A549 (cell line): ENCODE data around the gene TMBIM1. TPM values are rescaled to one million over a fixed set of nuclear protein-coding genes. Genes with fewer than 3 reads are reported as not detected.
A peak's percentile ranks its signal among the peaks of the same experiment; 100 is the strongest.

Experiments used
- ATAC-seq, 2 experiments: fragments of 200-7000 bp in 1 of 2; fragments of >200 bp in 1 of 2; cut with Nextera tagmentation in 1 of 2; cut with Tn5 transposase in 1 of 2; 3 replicates each; pipeline versions ENCODE4 v1.8.0 to v1.9.1; 2018 to 2020; ENCODE audit warnings: mild to moderate bottlenecking in 1 of 2, moderate library complexity in 1 of 2
- CTCF ChIA-PET: fragments of 300-600 bp; sonication (Branson Sonifier 250); formaldehyde crosslinking; extraction: SDS; loops from one replicate; lab custom pipeline; 2021; ENCODE audit warnings: antibody characterized with exemption, inconsistent platforms; lab: Yijun Ruan, JAX
- POLR2A ChIA-PET: fragments of 350-600 bp; formaldehyde crosslinking; extraction: SDS; loops from one replicate; lab custom pipeline; 2021; ENCODE audit warnings: antibody characterized with exemption, inconsistent platforms; lab: Yijun Ruan, JAX
- DNase-seq, 2 experiments: peaks; one replicate each; pipeline versions ENCODE4 v3.0.0 to v3.0.0-alpha.2; 2011 to 2016; ENCODE audit warnings: low read depth in 1 of 2, low spot score in 1 of 2
- FAIRE-seq: peaks from 2 replicates; lab custom pipeline; 2011; peaks lifted over from hg19 to GRCh38; lab: Jason Lieb, UNC
- H3K27ac ChIP-seq, 2 experiments: fragments of >200 bp; sonication (Bioruptor Twin); formaldehyde crosslinking; 3 replicates each; pipeline ENCODE4 v1.5.1; 2016 to 2017
- H3K4me1 ChIP-seq: fragments of >200 bp; sonication (Bioruptor Twin); formaldehyde crosslinking; 3 replicates; pipeline ENCODE4 v1.6.1; 2016
- H3K4me2 ChIP-seq: fragments of >200 bp; sonication (Bioruptor Twin); formaldehyde crosslinking; 3 replicates; pipeline ENCODE4 v1.6.1; 2016
- H3K4me3 ChIP-seq: fragments of >200 bp; sonication (Bioruptor Twin); formaldehyde crosslinking; 3 replicates; pipeline ENCODE4 v1.5.1; 2016
- H3K9me3 ChIP-seq: fragments of >200 bp; sonication (Bioruptor Twin); formaldehyde crosslinking; 3 replicates; pipeline ENCODE4 v1.6.1; 2016
- EHMT2 ChIP-seq: fragments of 200-600 bp; sonication (generic); IDR thresholded peaks from 2 replicates; pipeline ENCODE4 v1.6.1; 2016; ENCODE audit warnings: antibody characterized with exemption, low read depth, mild to moderate bottlenecking, moderate library complexity
- FOXS1 ChIP-seq: fragments of 250-450 bp; sonication (Bioruptor Pico); IDR thresholded peaks from 2 replicates; pipeline ENCODE4 v1.5.0; 2020; ENCODE audit warnings: mild to moderate bottlenecking, moderate library complexity
- GATA3 ChIP-seq: IDR thresholded peaks from 2 replicates; pipeline ENCODE4 v1.6.1; 2012; ENCODE audit warnings: borderline replicate concordance
- HDAC2 ChIP-seq: fragments of 200-600 bp; sonication (generic); IDR thresholded peaks from 2 replicates; pipeline ENCODE4 v1.6.1; 2016
- HOXB5 ChIP-seq: fragments of 250-450 bp; sonication (Bioruptor Pico); IDR thresholded peaks from 2 replicates; pipeline ENCODE4 v1.5.0; 2020; ENCODE audit warnings: mild to moderate bottlenecking, moderate library complexity
- MYC ChIP-seq: IDR thresholded peaks from 2 replicates; pipeline ENCODE4 v1.6.1; 2012; ENCODE audit warnings: mild to moderate bottlenecking, inconsistent platforms, low read length, improper control_type of control experiment, borderline replicate concordance
- NFE2L2 ChIP-seq: fragments of 150-350 bp; conservative IDR thresholded peaks from 2 replicates; pipeline ENCODE4 v1.6.1; 2014; ENCODE audit warnings: low read length
- NPAS2 ChIP-seq: fragments of 250-450 bp; sonication (Bioruptor Pico); IDR thresholded peaks from 2 replicates; pipeline ENCODE4 v1.8.0; 2022; ENCODE audit warnings: mild to moderate bottlenecking, moderate library complexity, borderline replicate concordance
- NR3C1 ChIP-seq: fragments of >200 bp; sonication (Bioruptor Twin); formaldehyde crosslinking; IDR thresholded peaks from 3 replicates; pipeline ENCODE4 v1.6.1; 2017
- POLR2A ChIP-seq: IDR thresholded peaks from 2 replicates; pipeline ENCODE4 v1.6.1; 2012; ENCODE audit warnings: mild to moderate bottlenecking, low read length
- POLR2AphosphoS2 ChIP-seq: conservative IDR thresholded peaks from 2 replicates; pipeline ENCODE4 v1.6.1; 2012; ENCODE audit warnings: low read length, improper control_type of control experiment, inconsistent platforms
- RAD21 ChIP-seq, 2 experiments: fragments of >200 bp in 1 of 2; sonication (Bioruptor Twin) in 1 of 2; formaldehyde crosslinking in 1 of 2; IDR thresholded peaks in 1 of 2; conservative IDR thresholded peaks in 1 of 2; 2 replicates in 1 of 2; 3 replicates in 1 of 2; pipeline ENCODE4 v1.6.1; 2012 to 2018; ENCODE audit warnings: inconsistent platforms in 1 of 2
- RCOR1 ChIP-seq: fragments of 150-350 bp; IDR thresholded peaks from 2 replicates; pipeline ENCODE4 v1.6.1; 2014; ENCODE audit warnings: antibody characterized with exemption, low read length, low read depth
- SMC3 ChIP-seq: fragments of >200 bp; sonication (Bioruptor Twin); formaldehyde crosslinking; IDR thresholded peaks from 3 replicates; pipeline ENCODE4 v1.6.1; 2018; ENCODE audit warnings: inconsistent platforms
- ZC3H11A ChIP-seq: fragments of 450-650 bp; IDR thresholded peaks from 2 replicates; pipeline ENCODE4 v1.6.1; 2014; ENCODE audit warnings: antibody characterized with exemption, mild to moderate bottlenecking
- WGBS: methylation state at CpG from one replicate; pipeline ENCODE4 v1.1.6; 2017; ENCODE audit errors: missing lambda C conversion rate; 5-methylcytosine and 5-hydroxymethylcytosine counted together
- polyA plus RNA-seq, 4 experiments: library from polyadenylated mRNA; depleted of rRNA in 3 of 4; stranded (reverse); fragments of >200 nt; fragmentation: RNase III in 1 of 4; extraction: RNeasy Plus Mini Kit Qiagen cat#74134 plus additional on column Dnase treatment in 1 of 4; gene quantifications; 2 replicates in 3 of 4; 3 replicates in 1 of 4; pipeline ENCODE4 v1.2.3, GENCODE V29; 2011 to 2017
- TF ChIP-seq, protein P1 (sequence below): fragments of >200 bp; sonication (Bioruptor Twin); formaldehyde crosslinking; IDR thresholded peaks from 3 replicates; pipeline ENCODE4 v1.5.1; 2016
- TF ChIP-seq, protein P2 (sequence below): IDR thresholded peaks from 2 replicates; pipeline ENCODE4 v1.6.1; 2012; ENCODE audit warnings: low read depth, borderline replicate concordance

Gene TMBIM1
- polyA plus RNA-seq, 2 of the 4 experiments (the other 2 are of a cell fraction) = 61.4 to 70.4 TPM

DNA sequence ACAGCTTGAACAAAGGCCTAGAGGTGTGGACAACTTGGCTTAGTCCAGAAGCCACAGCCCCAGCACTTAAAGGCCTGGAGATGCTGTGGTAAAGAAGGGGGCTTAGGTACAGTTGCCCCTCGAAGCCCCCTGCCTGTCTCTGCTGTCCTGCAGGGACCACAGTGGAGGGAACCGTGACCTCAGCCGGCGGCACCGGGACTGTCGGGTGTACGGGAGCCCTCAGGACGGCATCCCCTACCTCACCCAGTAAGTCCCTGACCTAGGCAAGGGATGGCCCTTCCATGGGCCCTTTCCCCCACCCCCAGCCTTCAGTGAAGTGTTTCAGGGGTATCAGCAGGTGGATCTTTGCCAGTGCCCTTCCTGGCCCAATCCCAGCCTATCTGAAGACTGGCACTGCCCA is 49.1 kb upstream of the TMBIM1 start:
- Histone ChIP-seq H3K9me3 (no peaks in the 10 kb centered on the region), H3K4me2 (no peak overlapping the region), H3K4me3 (no peak overlapping the region), H3K27ac (no peak overlapping the region), H3K4me1 (no peaks in the 10 kb centered on the region)
- ATAC-seq (no peak), DNase-seq (no peak), FAIRE-seq (no peak)
- TF ChIP-seq ZC3H11A (no peak), NR3C1 (no peak), RAD21 (conservative IDR thresholded peaks at IDR 0.05 in 1 of 2, IDR thresholded peaks at IDR 0.05 in 1 of 2) (no peak), MYC (no peak)
- WGBS = 73% methylated on average over 4 of the region's 8 CpGs
- ChIA-PET CTCF (interaction anchor here (1.0 to 3.5 kb wide), 3 partner anchors 14 to 40 kb away, joined by 4 to 9 read pairs (median 4); no protein-coding TSS in a partner anchor), POLR2A (no interaction called here)

DNA sequence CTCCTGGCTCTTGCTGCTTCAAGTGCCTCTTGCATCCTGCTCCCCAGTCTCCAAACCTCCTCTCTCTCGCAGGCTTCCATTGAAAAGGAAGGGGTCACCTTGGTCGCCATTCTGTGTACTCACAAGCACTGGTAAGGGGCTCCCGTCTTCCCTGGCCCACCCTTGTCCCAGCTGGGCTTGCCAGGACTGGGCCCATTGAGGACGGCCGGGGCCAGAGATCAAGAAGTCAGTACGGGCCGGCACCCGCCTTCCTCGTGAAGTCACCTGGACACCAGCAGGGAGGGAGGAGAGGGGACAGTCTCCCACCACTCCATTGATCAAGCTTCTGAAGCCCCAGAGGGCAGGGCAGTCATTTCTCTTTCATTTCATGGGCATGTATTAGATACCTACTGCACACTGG is 48.4 kb upstream of the TMBIM1 start:
- no peaks in the 10 kb centered on the region for H3K9me3 ChIP-seq
- no peak overlapping the region for H3K4me2 ChIP-seq
- H3K27ac ChIP-seq = no peak overlapping the region
- H3K4me3 ChIP-seq = no peak overlapping the region
- TF ChIP-seq POLR2AphosphoS2 (no peak), RAD21 (conservative IDR thresholded peaks at IDR 0.05 in 1 of 2, IDR thresholded peaks at IDR 0.05 in 1 of 2) (no peak), NPAS2 (CRISPR knock-in tag) (no peak), EHMT2 (no peak)
- TF ChIP-seq, protein P1, sequence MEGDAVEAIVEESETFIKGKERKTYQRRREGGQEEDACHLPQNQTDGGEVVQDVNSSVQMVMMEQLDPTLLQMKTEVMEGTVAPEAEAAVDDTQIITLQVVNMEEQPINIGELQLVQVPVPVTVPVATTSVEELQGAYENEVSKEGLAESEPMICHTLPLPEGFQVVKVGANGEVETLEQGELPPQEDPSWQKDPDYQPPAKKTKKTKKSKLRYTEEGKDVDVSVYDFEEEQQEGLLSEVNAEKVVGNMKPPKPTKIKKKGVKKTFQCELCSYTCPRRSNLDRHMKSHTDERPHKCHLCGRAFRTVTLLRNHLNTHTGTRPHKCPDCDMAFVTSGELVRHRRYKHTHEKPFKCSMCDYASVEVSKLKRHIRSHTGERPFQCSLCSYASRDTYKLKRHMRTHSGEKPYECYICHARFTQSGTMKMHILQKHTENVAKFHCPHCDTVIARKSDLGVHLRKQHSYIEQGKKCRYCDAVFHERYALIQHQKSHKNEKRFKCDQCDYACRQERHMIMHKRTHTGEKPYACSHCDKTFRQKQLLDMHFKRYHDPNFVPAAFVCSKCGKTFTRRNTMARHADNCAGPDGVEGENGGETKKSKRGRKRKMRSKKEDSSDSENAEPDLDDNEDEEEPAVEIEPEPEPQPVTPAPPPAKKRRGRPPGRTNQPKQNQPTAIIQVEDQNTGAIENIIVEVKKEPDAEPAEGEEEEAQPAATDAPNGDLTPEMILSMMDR = no peak
- ATAC-seq (no peak), DNase-seq (no peak), FAIRE-seq (no peak)
- ChIA-PET CTCF (interaction anchor here (1.0 to 3.5 kb wide), 3 partner anchors 15 to 39 kb away, joined by 4 to 9 read pairs (median 4); no protein-coding TSS in a partner anchor), POLR2A (no interaction called here)
- H3K4me1 ChIP-seq = no peaks in the 10 kb centered on the region
- WGBS = 87% methylated on average over 9 of the region's 9 CpGs

DNA sequence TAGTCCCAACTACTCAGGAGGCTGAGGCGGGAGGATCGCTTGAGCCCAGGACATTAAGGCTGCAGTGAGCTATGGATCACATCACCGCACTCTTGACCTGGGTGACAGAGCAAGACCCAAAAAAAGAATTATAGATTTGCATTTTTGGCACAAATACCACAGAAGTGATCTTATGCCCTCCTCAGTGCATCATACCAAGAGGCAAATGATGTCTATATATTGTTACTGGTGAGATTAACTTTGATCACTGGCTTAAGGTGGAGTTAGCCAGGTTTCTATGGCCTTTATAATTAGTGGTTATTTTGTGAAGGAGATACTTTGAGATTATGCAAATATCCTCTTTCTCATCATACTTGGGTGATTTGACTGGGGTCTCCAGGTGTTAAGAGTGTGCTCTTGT is 42.2 kb upstream of the TMBIM1 start:
- no peak for ATAC-seq
- peak overlapping the region in 1 of 2 experiments; percentile 46; a peak in 1 of 6 replicates for H3K27ac ChIP-seq
- 91% methylated on average over 3 of the region's 3 CpGs for WGBS
- ChIA-PET POLR2A (no interaction called here), CTCF (interaction anchor here (0.6 to 1.4 kb wide), 2 partner anchors 32 to 51 kb away, joined by 3 to 4 read pairs; no protein-coding TSS in a partner anchor)
- no peaks in the 10 kb centered on the region for H3K9me3 ChIP-seq
- H3K4me1 ChIP-seq = no peaks in the 10 kb centered on the region
- no peak overlapping the region for H3K4me2 ChIP-seq
- no peak for DNase-seq
- H3K4me3 ChIP-seq = no peak overlapping the region
- FAIRE-seq = no peak
- TF ChIP-seq HOXB5 = no peak
- TF ChIP-seq SMC3 = no peak
- no peak for TF ChIP-seq HDAC2
- TF ChIP-seq RCOR1 = no peak
- no peak for TF ChIP-seq NFE2L2

DNA sequence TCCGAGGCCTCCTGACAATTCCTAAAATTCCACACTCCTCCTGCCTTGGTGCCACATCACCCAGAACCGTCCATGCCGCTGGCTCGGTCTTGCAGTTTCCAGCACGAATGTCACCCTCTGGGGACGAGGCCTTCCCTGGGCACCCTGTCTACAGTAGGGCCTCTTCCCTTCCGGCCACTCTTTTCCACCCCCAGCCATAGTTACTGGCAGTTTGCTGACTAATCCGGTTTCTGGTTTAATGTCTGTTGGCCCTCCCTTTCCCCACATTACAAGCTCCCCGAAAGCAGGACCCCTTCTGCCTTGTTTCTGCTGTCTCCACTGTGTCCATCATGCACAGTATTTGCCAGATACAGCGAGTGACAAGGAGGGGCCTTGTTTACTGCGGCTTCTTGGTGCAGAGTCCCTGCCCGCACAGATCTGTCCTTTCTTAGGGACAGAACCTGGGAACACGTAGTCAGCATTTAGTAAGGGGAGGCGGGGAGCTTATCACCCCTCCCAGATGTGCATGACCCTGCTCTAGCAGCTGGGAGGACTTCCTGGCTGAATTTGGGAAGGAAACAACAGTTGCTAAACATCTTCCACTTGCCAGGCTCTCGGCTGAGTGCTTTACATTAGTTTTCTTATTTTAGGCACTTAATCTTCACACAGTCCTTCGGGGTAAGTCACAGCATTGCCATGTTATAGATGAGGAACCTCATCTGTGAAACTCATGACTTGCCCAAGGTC is 40.8 kb upstream of the TMBIM1 start:
- FAIRE-seq = no peak
- H3K4me2 ChIP-seq = no peak overlapping the region
- CTCF ChIA-PET = interaction anchor here (1.0 kb wide), 1 partner anchor 23 kb away, joined by 5 read pairs; the partner anchor contains the start of gene CATIP
- H3K4me3 ChIP-seq = no peak overlapping the region
- TF ChIP-seq FOXS1 (CRISPR knock-in tag) (no peak), NPAS2 (CRISPR knock-in tag) (no peak), MYC (no peak), GATA3 (no peak), POLR2A (no peak)
- TF ChIP-seq, protein P2, sequence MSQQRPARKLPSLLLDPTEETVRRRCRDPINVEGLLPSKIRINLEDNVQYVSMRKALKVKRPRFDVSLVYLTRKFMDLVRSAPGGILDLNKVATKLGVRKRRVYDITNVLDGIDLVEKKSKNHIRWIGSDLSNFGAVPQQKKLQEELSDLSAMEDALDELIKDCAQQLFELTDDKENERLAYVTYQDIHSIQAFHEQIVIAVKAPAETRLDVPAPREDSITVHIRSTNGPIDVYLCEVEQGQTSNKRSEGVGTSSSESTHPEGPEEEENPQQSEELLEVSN = no peak
- TF ChIP-seq, all 56 proteins: peak for 0
- DNase-seq = no peak
- H3K9me3 ChIP-seq = no peaks in the 10 kb centered on the region
- 86% methylated on average over 16 of the region's 16 CpGs for WGBS
- no peaks in the 10 kb centered on the region for H3K4me1 ChIP-seq
- POLR2A ChIA-PET = no interaction called here
- H3K27ac ChIP-seq = 0 out of 6 replicates have a peak overlapping the region, but pooled peaks of 1 of the 2 experiments have one; percentile 21
- peak in 1 of 2 experiments; percentile 22; a peak in 1 of 6 replicates for ATAC-seq
